ENCODE data around the gene CCDC91. TPM values are rescaled to one million over a fixed set of nuclear protein-coding genes. Genes with fewer than 3 reads are reported as not detected.

CCDC91 gene
- total RNA-seq, 1 experiment from 2014 or later, result 15.7 TPM

DNA sequence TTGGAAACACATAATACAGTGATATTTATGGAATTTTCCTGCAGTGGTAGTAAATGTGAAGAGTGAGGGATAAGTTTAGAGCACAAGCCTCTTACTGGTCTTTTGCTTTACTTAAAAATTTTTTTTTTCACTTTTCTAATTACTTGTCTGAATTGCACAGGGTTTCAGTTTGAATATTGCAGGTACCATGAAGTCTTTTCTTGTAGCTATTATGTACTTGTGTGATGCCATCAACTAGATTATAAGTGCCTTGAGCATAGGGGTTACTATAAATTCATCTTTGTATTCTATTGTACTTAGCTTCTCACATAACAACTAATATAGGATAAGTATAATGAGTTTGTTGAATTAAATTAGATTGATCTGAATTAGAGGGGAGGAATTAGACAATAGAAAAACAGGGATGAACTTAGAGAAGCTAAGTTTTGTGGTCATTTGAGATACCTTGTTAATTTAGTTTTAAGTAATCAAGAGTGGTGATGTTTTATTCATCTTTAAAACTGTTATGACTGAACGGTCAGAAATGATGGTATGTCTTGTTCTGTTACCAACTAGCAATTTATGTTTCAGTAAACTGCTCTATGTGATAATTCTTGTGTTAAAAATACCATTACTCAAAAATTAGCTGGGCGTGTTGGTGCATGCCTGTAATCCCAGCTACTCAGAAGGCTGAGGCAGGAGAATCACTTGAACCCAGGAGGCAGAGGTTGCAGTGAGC, 42.1 kb downstream of the CCDC91 start (continued):
- TF ChIP-seq OVOL2 (CRISPR knock-in tag; IDR thresholded peaks at IDR 0.05; ENCODE audit: borderline replicate concordance) (no peak), TEAD1 (CRISPR knock-in tag; IDR thresholded peaks at IDR 0.05) (no peak), E2F4 (CRISPR knock-in tag; IDR thresholded peaks at IDR 0.05; ENCODE audit: borderline replicate concordance, low read depth) (no peak), RORB (CRISPR knock-in tag; IDR thresholded peaks at IDR 0.05) (no peak), ZNF121 (CRISPR knock-in tag; IDR thresholded peaks at IDR 0.05) (no peak), GABPB1 (CRISPR knock-in tag; IDR thresholded peaks at IDR 0.05) (no peak), ZNF232 (CRISPR knock-in tag; IDR thresholded peaks at IDR 0.05) (no peak), ELF4 (CRISPR knock-in tag; IDR thresholded peaks at IDR 0.05; ENCODE audit: low read depth) (no peak), PREB (CRISPR knock-in tag; IDR thresholded peaks at IDR 0.05; ENCODE audit: borderline replicate concordance) (no peak), ZNF396 (CRISPR knock-in tag; IDR thresholded peaks at IDR 0.05; ENCODE audit: borderline replicate concordance) (no peak)
- TF ChIP-seq, protein P1, sequence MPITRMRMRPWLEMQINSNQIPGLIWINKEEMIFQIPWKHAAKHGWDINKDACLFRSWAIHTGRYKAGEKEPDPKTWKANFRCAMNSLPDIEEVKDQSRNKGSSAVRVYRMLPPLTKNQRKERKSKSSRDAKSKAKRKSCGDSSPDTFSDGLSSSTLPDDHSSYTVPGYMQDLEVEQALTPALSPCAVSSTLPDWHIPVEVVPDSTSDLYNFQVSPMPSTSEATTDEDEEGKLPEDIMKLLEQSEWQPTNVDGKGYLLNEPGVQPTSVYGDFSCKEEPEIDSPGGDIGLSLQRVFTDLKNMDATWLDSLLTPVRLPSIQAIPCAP (CRISPR knock-in tag; IDR thresholded peaks at IDR 0.05), result no peak
- TF ChIP-seq, protein P2, sequence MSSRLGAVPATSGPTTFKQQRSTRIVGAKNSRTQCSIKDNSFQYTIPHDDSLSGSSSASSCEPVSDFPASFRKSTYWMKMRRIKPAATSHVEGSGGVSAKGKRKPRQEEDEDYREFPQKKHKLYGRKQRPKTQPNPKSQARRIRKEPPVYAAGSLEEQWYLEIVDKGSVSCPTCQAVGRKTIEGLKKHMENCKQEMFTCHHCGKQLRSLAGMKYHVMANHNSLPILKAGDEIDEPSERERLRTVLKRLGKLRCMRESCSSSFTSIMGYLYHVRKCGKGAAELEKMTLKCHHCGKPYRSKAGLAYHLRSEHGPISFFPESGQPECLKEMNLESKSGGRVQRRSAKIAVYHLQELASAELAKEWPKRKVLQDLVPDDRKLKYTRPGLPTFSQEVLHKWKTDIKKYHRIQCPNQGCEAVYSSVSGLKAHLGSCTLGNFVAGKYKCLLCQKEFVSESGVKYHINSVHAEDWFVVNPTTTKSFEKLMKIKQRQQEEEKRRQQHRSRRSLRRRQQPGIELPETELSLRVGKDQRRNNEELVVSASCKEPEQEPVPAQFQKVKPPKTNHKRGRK (CRISPR knock-in tag; IDR thresholded peaks at IDR 0.05; ENCODE audit: borderline replicate concordance), result no peak

DNA sequence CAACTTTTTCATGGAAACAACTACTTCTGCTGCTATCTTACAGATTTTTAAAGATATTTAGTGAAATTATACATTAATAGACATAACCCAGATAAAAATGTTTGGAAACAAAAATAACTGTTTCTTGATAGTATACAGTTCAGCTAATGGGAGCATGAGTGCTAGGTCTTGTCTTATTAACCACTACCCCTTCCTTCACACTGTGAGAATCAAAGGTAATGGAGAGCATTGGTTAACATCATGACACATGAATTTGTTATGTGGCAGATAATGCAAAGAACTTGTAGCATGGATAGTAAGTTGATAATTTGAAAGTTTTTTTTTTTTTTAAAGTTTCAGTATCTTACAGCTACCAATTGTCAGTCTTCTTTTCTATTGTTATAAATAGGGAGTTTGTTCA, 44.2 kb downstream of the CCDC91 start:
- no peaks in the 10 kb centered on the region for H3K27me3 Mint-ChIP-seq (ENCODE audit: low read depth)
- DNase-seq (ENCODE audit: low spot score) (no peak), ATAC-seq (no peak)
- POLR2A ChIA-PET, result no interaction called here
- CTCF ChIA-PET, result no interaction called here
- H3K36me3 Mint-ChIP-seq, result no peaks in the 10 kb centered on the region
- H3K9me3 Mint-ChIP-seq, result no peaks in the 10 kb centered on the region
- H3K4me3 Mint-ChIP-seq, result no peak overlapping the region
- H3K27ac Mint-ChIP-seq, result no peak overlapping the region
- peaks cover 6% of the 10 kb centered on the region; the same call in 1 of the 2 replicates for H3K4me1 Mint-ChIP-seq
- TF ChIP-seq FOXK1 (CRISPR knock-in tag; IDR thresholded peaks at IDR 0.05) (no peak), ZNF671 (CRISPR knock-in tag; IDR thresholded peaks at IDR 0.05) (no peak), ZNF263 (CRISPR knock-in tag; IDR thresholded peaks at IDR 0.05; ENCODE audit: low read depth) (no peak), TEAD1 (CRISPR knock-in tag; IDR thresholded peaks at IDR 0.05) (no peak), GRHL2 (CRISPR knock-in tag; IDR thresholded peaks at IDR 0.05; ENCODE audit: insufficient replicate concordance, severe bottlenecking) (no peak), SMAD3 (CRISPR knock-in tag; IDR thresholded peaks at IDR 0.05; ENCODE audit: borderline replicate concordance) (no peak), FOXJ3 (CRISPR knock-in tag; IDR thresholded peaks at IDR 0.05; ENCODE audit: borderline replicate concordance) (no peak), CBFB (CRISPR knock-in tag; IDR thresholded peaks at IDR 0.05; ENCODE audit: low read depth) (no peak), HMGA2 (CRISPR knock-in tag; IDR thresholded peaks at IDR 0.05) (no peak), GTF2I (CRISPR knock-in tag; conservative IDR thresholded peaks at IDR 0.05) (no peak), NFATC4 (CRISPR knock-in tag; IDR thresholded peaks at IDR 0.05) (no peak), NR1H2 (CRISPR knock-in tag; IDR thresholded peaks at IDR 0.05) (no peak), FOXP1 (CRISPR knock-in tag; IDR thresholded peaks at IDR 0.05; ENCODE audit: borderline replicate concordance) (no peak), NFYB (CRISPR knock-in tag; conservative IDR thresholded peaks at IDR 0.05; ENCODE audit: low read depth) (no peak), CDX4 (CRISPR knock-in tag; IDR thresholded peaks at IDR 0.05; ENCODE audit: borderline replicate concordance) (no peak), NFE2L1 (CRISPR knock-in tag; IDR thresholded peaks at IDR 0.05) (no peak), ZMAT4 (CRISPR knock-in tag; IDR thresholded peaks at IDR 0.05) (no peak), JAZF1 (CRISPR knock-in tag; IDR thresholded peaks at IDR 0.05) (no peak)
- TF ChIP-seq, protein P3, sequence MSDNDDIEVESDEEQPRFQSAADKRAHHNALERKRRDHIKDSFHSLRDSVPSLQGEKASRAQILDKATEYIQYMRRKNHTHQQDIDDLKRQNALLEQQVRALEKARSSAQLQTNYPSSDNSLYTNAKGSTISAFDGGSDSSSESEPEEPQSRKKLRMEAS (CRISPR knock-in tag; IDR thresholded peaks at IDR 0.05), result no peak
- TF ChIP-seq, protein P4, sequence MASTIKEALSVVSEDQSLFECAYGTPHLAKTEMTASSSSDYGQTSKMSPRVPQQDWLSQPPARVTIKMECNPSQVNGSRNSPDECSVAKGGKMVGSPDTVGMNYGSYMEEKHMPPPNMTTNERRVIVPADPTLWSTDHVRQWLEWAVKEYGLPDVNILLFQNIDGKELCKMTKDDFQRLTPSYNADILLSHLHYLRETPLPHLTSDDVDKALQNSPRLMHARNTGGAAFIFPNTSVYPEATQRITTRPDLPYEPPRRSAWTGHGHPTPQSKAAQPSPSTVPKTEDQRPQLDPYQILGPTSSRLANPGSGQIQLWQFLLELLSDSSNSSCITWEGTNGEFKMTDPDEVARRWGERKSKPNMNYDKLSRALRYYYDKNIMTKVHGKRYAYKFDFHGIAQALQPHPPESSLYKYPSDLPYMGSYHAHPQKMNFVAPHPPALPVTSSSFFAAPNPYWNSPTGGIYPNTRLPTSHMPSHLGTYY (CRISPR knock-in tag; IDR thresholded peaks at IDR 0.05), result no peak
